Subcutaneous adipose tissue (tissue), 4 donors: ENCODE data around the gene IGDCC3. TPM values are rescaled to one million over a fixed set of nuclear protein-coding genes. Genes with fewer than 3 reads are reported as not detected.

Experiments
- CTCF ChIP-seq: fragments of 450-650 bp; IDR thresholded peaks from one replicate; pipeline ENCODE4 v1.5.1; 2016; ENCODE audit warnings: low read depth, mild to moderate bottlenecking, control low read depth, antibody characterized with exemption, moderate library complexity
- total RNA-seq, 4 donors: library from RNA; depleted of rRNA; stranded (reverse); fragments of >200 nt; gene quantifications; one replicate each; pipeline ENCODE4 v1.1.0, GENCODE V29; 2016

The IGDCC3 gene
- total RNA-seq, 4 donors from 2014 or later = not detected

DNA sequence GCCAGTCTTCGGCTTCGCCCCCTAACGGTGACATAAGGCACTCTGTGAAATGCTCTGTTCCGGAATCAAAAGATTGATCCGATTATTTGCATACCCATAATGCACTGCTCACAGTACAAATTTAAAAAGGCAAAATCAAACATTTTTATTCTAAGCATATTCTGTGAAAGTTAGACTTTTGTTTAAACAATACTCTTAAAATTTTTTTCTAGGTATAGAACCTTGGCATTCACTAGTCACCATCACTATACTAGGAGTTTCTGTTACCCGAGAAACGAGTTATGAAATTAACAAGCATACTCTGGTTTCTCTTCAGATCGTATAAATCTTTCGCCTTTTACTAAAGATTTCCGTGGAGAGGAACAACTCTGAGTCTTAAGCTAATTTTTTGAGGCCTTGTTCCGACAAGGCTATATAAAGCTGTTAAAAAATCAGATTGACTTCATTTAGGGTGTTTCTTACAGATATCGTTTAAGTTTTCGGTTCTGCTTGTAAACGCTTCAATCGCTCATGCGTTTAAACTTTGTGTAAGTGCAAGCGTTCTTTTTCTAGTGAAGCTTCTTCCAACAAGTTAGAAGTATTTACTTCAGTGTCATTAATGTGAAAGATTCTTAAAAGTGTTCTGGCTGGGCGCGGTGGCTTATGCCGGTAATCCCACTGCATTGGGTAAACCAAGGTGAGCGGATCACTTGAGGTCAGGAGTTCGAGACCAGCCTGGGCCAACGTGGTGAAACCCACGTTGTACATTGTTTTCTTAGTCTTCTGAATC lies 73.2 kb downstream of the IGDCC3 start, which contains the start of gene RNU5B-1:
Gene RNU5B-1 (plus strand): TSS at position 297 of the 769 bp plus-strand sequence.
- TF ChIP-seq CTCF = no peak

GRCh38 chr15:65303687-65304380 lies 74.0 kb downstream of the IGDCC3 start:
- no peak for TF ChIP-seq CTCF

DNA sequence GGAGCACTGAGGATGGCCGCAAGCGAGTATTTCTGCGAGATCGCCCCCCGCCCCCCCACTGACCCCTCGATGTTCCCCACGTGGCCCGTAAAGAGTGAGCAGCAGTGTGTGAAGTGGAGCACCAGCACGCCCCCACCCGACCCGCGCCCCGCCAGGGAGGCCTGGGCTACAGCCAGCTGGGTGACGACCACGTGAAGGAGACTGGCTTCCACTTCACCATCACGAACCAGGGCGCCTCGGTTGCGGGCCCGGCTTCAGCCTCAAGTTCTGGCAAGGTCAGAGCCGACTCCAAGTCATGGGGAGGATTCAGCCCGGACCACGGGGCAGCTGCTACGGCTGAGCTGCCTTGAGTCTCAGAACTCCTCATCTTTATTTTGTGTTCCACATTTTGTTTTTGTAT lies 75.7 kb downstream of the IGDCC3 start:
- no peak for TF ChIP-seq CTCF

DNA sequence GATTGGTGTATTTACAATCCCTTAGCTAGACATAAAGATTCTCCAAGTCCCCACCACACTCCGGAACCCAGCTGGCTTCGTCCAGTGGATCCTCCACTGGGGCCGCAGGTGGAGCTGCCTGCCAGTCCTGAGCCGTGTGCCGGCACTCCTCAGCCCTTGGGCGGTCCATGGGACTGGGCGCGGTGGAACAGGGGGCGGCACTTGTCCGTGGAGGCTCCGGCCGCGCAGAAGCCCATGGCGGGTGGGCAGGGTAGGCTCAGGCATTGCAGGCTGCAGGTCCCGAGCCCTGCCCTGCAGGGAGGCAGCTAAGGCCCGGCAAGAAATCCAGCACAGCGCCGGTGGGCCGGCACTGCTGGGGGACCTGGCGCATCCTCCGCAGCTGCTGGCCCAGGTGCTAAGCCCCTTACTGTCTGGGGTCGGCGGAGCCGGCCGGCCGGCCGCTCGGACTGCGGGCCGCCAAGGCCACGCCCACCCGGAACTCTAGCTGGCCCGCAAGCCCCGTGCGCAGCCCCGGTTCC lies 76.8 kb downstream of the IGDCC3 start:
- TF ChIP-seq CTCF = no peak

- TF ChIP-seq CTCF = no peak
These were observed 79.1 kb downstream of the IGDCC3 start for GRCh38 chr15:65298731-65299130.

- TF ChIP-seq CTCF = no peak
These were observed 84.8 kb downstream of the IGDCC3 start for GRCh38 chr15:65292938-65293518.

- TF ChIP-seq CTCF = no peak
These were observed 87.6 kb downstream of the IGDCC3 start for GRCh38 chr15:65290228-65290627.
